GM18520 (cell line): ENCODE results near the gene FAAP100.

Experiments used
- ATAC-seq: cut with Tn5 transposase; IDR thresholded peaks from one replicate; pipeline ENCODE4 v1.9.1; 2021; ENCODE audit not compliant: unreplicated experiment

The FAAP100 gene

DNA sequence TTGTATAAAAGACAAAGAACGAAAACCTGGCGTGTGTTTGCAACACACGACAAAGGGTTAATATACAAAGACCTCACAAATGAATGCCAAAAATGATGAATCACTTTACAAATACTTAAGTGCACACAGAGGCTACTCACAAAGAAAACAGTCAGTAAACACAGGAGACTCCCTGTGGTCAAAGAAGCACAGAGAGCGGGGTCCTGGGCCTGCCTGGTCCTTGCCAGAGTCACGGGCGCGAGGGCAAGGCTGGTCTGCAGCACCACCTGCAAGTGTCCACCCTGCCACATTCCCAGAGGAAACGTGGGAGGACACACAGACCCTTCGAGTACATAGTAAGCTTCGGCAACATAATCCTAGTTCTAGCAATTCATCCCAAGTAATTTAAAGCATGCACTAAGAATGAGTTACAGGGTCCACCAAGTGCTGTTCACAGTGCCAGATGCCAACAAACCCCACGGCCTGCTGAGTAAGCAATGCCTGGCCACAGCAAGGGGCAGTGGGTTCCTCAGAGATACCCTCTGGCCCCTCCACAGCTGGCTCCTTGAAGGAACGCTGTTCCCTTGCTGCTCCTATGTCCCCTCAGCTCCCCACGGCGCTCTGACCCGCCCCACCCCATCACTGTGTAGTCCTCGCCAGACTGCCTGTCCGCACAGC lies 24.6 kb upstream of the FAAP100 start:
- no peak for ATAC-seq

- no peak for ATAC-seq
Measured at GRCh38 chr17:81575836-81576235, 23.7 kb upstream of the FAAP100 start.

- ATAC-seq: no peak
Measured at GRCh38 chr17:81574643-81574956, 22.4 kb upstream of the FAAP100 start.

DNA sequence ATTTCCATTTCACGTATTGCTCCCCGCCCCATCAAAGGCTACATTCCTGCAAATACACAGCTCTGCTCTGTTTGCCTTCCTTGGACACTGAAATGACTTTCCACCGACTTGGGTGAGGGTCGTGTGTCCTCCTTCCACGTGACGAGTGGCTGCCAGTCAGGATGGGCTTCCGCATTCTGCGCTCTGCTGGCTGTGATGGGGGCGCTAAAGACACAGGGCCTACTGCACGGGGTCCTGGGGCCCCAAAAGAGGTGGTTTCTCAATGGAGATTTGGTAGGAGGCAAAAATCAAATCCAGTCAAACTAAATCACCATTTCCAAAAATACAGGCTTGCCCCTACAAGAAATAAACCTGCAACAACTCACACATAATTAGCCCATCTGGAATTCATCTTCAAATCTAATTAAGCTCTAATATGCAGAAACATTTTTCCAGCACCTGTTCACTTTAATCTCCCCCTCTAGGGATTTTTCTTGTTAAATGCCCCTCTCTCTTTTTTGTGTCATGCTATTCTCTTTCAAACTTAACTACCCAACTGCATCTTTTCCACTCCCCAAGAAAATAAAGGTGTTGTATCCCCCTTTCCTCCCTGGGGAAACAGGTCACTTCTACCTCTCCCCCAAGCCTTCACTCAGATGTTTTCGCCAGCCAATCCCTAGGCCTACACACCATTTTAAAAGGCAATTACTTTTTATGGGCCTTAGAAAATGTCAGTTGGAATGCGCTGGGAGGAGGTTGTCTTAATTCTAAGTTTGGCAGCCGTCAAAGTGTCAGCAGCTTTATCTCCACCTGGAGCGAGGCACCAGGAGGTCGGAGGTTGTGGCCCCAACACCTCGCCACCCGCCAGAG lies 21.9 kb upstream of the FAAP100 start:
- ATAC-seq: no peak

- ATAC-seq: no peak
Measured at GRCh38 chr17:81572563-81573168, 20.5 kb upstream of the FAAP100 start.

GRCh38 chr17:81570964-81571363 lies 18.8 kb upstream of the FAAP100 start:
- ATAC-seq: no peak

GRCh38 chr17:81569986-81570514 lies 17.9 kb upstream of the FAAP100 start:
- no peak for ATAC-seq

DNA sequence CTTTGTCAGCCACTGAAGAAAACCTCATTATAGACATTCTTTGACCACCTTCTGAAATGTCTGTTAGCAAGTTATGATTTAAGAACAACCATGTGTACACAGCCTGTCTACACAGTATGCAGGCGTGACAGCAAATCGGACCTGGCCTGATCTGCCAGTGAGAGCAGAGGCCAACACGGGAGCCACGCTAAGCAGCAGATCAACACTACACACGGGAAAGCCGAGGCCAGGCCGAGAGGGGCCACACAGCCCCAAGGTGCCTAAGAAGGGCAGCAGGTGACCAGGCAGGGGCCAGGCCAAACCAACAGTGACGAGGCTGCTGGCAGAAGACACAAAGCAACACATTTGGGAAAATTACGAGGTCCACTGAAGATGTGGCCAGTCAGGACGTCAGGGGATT lies 16.3 kb upstream of the FAAP100 start:
- no peak for ATAC-seq

- ATAC-seq: no peak
Measured at GRCh38 chr17:81567191-81567590, 15.0 kb upstream of the FAAP100 start.

DNA sequence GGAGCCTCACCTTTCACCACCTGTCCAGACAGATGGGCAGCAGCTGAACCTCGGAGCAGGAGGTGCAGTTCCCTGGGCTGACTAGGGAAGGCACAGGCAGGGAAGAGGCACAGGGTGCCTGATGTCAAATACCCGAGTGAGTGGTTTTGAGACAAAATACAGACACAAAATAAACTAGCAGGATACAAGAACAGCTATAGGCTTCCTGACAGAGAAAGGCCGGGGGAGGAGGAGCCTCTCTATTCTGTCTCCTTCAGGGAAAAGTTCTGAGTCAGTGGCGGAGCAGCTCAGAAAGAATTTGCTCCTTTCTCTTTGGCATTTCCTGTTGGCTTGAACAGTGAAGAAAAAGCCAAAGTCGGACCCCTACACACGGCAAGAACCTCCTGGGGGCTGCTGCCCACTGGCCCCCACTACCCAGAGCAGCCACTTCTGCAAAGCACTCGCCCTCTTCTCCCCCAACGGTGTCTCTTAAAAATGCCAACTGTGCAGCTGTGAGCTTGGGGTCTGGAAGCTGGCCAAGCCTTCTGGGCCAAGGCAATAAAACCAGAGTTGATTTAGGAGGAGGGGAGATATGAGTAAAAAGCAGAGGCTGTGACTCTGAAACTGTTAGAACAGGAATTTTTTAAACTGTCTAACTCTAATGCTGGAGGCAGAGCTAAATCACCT lies 14.4 kb upstream of the FAAP100 start:
- no peak for ATAC-seq

- ATAC-seq: no peak
Measured at GRCh38 chr17:81565231-81565630, 13.1 kb upstream of the FAAP100 start.

- ATAC-seq: no peak
Measured at GRCh38 chr17:81564778-81565177, 12.6 kb upstream of the FAAP100 start.

- ATAC-seq: no peak
Measured at GRCh38 chr17:81563861-81564586, 11.9 kb upstream of the FAAP100 start.

- ATAC-seq: no peak
Measured at GRCh38 chr17:81561494-81561885, 9.3 kb upstream of the FAAP100 start.

GRCh38 chr17:81558941-81559806 lies 7.0 kb upstream of the FAAP100 start:
- ATAC-seq: no peak

DNA sequence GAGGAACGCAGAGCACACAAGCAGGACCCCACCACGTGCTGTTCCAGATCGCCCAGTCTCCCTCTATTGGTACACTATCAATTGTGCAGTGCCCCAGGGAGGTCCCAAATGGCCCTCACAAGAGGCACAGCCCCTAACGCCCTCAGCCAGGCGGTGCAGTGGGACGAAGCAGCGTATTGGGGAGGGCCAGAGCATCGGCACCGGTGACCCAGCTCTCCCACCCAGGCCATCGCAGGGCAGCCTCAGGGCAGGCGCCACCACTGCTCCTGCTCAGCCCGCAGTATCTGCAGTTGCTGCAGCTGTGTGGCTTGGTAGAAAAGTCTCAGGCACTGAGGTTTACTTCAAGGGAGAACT lies 5.9 kb upstream of the FAAP100 start:
- no peak for ATAC-seq

DNA sequence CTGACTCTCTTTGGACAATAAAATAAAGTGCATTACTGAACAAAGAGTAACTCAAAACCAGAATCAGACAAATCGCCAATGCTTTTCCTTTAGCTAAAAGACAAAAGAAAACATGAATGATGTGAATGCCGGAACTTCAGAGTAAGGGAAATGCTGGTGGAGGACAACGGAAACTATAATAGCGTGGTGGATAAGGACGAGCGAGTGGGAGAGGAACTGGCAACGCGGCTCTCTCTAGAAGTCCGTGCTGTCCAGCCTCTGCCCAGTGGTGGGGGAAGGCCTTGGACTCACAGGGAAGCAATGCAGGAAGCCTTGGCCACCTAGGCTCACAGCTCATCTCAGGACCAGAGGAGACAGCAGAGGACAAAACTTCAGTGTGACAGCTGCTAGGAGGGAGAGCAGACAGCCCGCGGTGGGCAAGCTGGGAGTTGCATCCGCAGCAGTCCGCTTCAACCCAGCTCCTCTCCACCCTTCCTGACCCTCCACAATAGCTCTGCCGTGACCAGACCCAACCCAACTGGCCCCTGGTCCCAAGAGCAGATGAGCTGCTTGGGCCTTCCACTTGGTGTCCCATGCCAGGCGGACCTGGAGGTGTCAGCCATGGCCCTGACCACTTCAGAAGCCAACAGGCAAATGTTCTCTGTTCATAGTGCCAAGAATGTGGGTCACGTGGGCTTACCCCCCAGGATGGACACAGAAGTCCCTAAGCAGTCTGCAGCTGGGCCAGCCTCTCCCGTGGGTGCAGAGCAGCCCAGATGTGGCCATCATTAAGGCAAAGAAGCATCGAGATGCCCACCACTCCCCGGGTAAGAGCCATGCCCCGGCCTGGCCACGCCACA lies 5.3 kb upstream of the FAAP100 start:
- no peak for ATAC-seq

DNA sequence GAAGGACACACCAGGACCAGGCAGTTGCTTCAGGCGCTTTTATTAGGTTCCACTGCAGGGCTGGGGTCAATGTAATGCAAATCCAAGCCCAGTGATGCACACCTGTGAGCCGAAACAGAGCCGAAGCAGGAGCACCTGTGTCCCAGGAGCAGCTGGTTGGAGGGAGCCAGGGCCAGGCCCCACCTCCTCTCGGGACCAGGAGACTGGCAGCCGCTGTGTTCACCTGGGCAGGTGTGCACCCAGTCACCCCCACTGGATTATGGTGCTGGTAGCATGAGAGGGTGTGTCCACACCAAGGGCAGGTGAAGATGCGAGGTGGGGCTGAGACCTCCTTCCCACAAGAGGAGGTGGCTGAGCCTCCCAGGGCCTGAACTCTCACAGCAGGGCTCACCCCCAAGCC lies 4.7 kb upstream of the FAAP100 start:
- ATAC-seq: no peak

- no peak for ATAC-seq
Measured at GRCh38 chr17:81556175-81556691, 4.1 kb upstream of the FAAP100 start.
